NB4 (cell line): ENCODE results near the gene HOXD4.

Experiments
- DNase-seq: peaks from one replicate; pipeline ENCODE4 v3.0.0; 2010; ENCODE audit warnings: low read depth
- H3K4me3 ChIP-seq: one replicate; pipeline ENCODE4 v1.5.1; 2011; ENCODE audit warnings: mild to moderate bottlenecking, low read depth, low read length, moderate library complexity
- CTCF ChIP-seq: IDR thresholded peaks from one replicate; pipeline ENCODE4 v1.5.1; 2012; ENCODE audit warnings: low read depth, low read length
- MAX ChIP-seq: IDR thresholded peaks from 2 replicates; pipeline ENCODE4 v1.6.1; 2011; ENCODE audit warnings: low read depth, low read length
- MYC ChIP-seq: IDR thresholded peaks from 2 replicates; pipeline ENCODE4 v1.6.1; 2011; ENCODE audit warnings: low read depth, low read length
- POLR2A ChIP-seq: IDR thresholded peaks from 2 replicates; pipeline ENCODE4 v1.6.1; 2011; ENCODE audit warnings: mild to moderate bottlenecking; ENCODE audit not compliant: insufficient read length; ENCODE audit errors: extremely low read depth

HOXD4 gene

GRCh38 chr2:176154576-176155252, 3.4 kb downstream of the HOXD4 start:
- TF ChIP-seq POLR2A (no peak), MAX (no peak), MYC (no peak), CTCF (no peak)
- no peak overlapping the region for H3K4me3 ChIP-seq

GRCh38 chr2:176155356-176156044, 4.2 kb downstream of the HOXD4 start:
- H3K4me3 ChIP-seq, result no peak overlapping the region
- TF ChIP-seq CTCF (no peak), POLR2A (no peak), MYC (no peak), MAX (no peak)
- DNase-seq, result no peak

More at GRCh38 chr2:176154576-176155252, 3.4 kb downstream of the HOXD4 start:
- DNase-seq, result no peak

DNA sequence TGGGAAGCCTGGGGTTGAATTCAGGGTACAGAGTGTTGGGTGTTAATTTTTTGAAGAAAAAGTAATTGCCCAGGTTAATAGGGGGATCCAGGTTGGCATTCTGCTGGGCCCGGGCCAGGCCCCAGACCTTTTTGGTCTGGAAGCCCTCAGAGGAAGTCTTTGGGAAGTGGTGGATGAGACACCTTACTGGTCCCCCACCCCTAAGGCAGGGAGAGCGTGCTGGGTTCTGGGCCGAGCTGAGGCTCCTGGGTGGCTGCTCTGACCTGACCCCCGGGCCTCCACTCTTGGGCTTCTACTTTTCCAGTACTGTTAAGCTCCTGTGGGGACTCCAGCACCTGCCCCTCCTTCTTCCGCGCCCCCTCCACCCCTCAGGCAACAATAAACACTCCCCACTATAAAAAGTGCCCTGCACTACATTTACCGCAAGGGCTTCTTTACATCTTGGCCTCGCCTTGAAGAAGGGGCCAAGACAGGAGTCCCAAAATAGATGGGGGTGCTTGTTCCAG, 5.0 kb downstream of the HOXD4 start:
- TF ChIP-seq MAX, result no peak
- TF ChIP-seq CTCF, result no peak
- TF ChIP-seq POLR2A, result no peak
- TF ChIP-seq MYC, result no peak
- no peak for DNase-seq
- no peak overlapping the region for H3K4me3 ChIP-seq

DNA sequence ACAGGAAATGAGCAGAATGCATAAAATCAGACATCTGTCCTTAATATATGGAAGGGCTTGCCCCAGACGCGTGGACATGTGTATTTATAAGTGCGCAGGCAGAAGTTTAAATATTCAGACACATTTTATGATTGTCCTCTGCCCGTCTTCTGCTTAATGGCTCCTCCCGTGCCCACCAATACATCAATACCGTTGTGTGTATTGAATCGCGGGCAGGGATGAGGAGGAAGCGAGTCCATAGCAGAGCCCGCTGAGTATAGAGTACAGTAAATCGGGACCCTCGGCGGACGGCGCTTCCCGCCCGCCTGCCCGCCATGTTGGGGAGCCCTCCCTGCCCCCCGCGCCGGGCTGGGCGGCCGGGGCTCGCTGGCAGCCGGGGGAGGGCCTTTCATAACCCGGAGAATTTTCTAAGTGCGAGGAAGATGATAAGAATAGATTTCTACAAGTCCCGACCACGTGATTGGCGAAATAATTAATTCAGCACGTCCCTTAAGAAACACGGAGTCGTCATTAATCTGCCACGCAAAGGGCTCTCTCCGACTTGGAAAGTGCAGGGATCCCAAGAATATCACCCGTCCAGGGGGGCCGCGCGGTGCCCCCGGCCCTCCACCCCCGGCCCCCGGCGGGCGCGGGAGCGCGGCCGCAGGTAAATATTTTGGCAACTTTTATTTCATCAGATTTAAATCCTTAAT, 5.6 kb downstream of the HOXD4 start, which contains the start of gene HOXD3:
Gene HOXD3 (plus strand): TSS at position 501 of the 692 bp plus-strand sequence. CDS start 11,808 bp downstream, outside the sequence.
- TF ChIP-seq MYC, result no peak
- no peak within 1 kb of the TSS for H3K4me3 ChIP-seq
- DNase-seq, result no peak

- H3K4me3 ChIP-seq, result no peak overlapping the region
- TF ChIP-seq POLR2A (no peak), MYC (no peak), MAX (no peak), CTCF (no peak)
- no peak for DNase-seq
Measured at GRCh38 chr2:176157499-176158185, 6.3 kb downstream of the HOXD4 start.
